HG02798 (cell line): ENCODE data around the gene CAT.

Experiments
- ATAC-seq: cut with Tn5 transposase; IDR thresholded peaks from one replicate; pipeline ENCODE4 v1.9.1; 2021; ENCODE audit warnings: mild to moderate bottlenecking; ENCODE audit not compliant: unreplicated experiment, poor library complexity

Gene CAT

GRCh38 chr11:34516247-34517040, 77.7 kb downstream of the CAT start:
- ATAC-seq: no peak

DNA sequence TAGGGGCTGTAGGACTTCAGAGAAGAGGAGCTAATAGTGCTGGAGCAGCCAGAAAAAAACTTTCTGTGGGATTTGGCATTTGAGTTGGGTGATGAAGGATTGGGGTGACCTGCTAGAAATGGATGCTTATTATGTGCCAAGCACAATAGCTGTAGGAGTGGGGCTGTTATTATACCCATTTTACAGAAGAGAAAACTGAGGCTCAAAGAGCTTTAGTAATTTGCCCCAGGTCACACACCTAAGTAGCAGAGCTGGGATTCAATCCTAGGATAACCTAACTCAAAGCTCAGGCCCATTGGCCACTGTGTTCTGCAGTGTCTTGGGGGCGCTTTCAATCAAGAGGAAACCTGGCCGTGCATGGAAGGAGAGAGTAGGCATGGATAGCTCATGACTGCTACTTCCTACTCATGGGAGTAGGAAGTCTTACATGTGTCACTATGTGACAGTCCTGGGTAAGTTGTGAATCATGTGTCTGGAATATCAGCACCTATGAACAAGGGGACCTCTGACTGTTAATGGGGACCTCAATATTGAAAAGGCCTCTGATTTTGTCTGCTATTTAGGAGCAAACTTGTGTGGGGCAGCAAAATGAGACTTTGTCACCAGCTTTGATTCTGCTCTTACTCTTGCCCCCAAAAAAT, 81.0 kb downstream of the CAT start:
- no peak for ATAC-seq

DNA sequence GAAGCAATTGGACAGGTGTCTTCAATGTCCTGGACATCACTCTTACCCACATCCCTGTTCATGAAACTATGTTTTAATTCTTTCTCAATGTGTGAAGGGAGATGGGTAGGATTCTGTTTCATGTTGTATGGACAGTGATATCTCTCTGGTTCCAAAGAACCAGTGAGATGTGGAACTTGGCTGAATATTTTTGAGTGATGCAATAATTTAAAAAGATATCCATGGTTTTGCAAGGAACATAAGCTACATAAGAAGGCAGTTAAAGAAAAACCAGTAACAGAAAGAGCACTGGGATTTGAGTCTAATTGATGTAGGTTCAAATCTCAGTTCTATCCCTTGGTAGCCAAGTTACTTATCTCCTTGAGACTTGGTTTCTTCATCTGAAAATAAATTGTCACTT, 82.5 kb downstream of the CAT start:
- ATAC-seq: no peak
